ENCODE measurements around the gene LYRM1.

- no peak for TF ChIP-seq CTCF (IDR thresholded peaks at IDR 0.05; ENCODE audit: insufficient read depth, low read length, poor library complexity, severe bottlenecking)
- TF ChIP-seq EZH2phosphoT487 (conservative IDR thresholded peaks at IDR 0.05; ENCODE audit: low read length), result no peak
These were observed 37.9 kb downstream of the LYRM1 start for GRCh38 chr16:20938426-20938825.
